Measurements from ENCODE around the gene PTH1R. TPM values are rescaled to one million over a fixed set of nuclear protein-coding genes. Genes with fewer than 3 reads are reported as not detected.
A peak's percentile ranks its signal among the peaks of the same experiment; 100 is the strongest.

PTH1R gene
- total RNA-seq, 1 donor from 2014 or later = 6.5 TPM

GRCh38 chr3:46930945-46931403, 53.5 kb downstream of the PTH1R start:
- DNase-seq = no peak

GRCh38 chr3:46931631-46932331, 54.3 kb downstream of the PTH1R start:
- peak; percentile 54 for DNase-seq

- no peak for DNase-seq
These were observed 55.1 kb downstream of the PTH1R start for GRCh38 chr3:46932455-46933225.

GRCh38 chr3:46933261-46933660, 55.7 kb downstream of the PTH1R start:
- no peak for DNase-seq

GRCh38 chr3:46934072-46934471, 56.6 kb downstream of the PTH1R start:
- DNase-seq = peak; percentile 85

- peak; percentile 91 for DNase-seq
These were observed 57.1 kb downstream of the PTH1R start for GRCh38 chr3:46934498-46935167.

- peak; percentile 94 for DNase-seq
These were observed 57.8 kb downstream of the PTH1R start for GRCh38 chr3:46935168-46935858.

- no peak for DNase-seq
These were observed 58.6 kb downstream of the PTH1R start for GRCh38 chr3:46935989-46936558.

GRCh38 chr3:46936733-46937250, 59.3 kb downstream of the PTH1R start:
- DNase-seq = no peak

- DNase-seq = no peak
These were observed 60.6 kb downstream of the PTH1R start for GRCh38 chr3:46938118-46938517.

- no peak for DNase-seq
These were observed 62.3 kb downstream of the PTH1R start for GRCh38 chr3:46939578-46940445.

- no peak for DNase-seq
These were observed 64.6 kb downstream of the PTH1R start for GRCh38 chr3:46942076-46942475.

GRCh38 chr3:46942481-46943236, 65.1 kb downstream of the PTH1R start:
- DNase-seq = no peak

GRCh38 chr3:46943237-46944187, 66.0 kb downstream of the PTH1R start:
- DNase-seq = no peak

- DNase-seq = no peak
These were observed 66.7 kb downstream of the PTH1R start for GRCh38 chr3:46944191-46944590.

GRCh38 chr3:46946416-46946815, 68.9 kb downstream of the PTH1R start:
- no peak for DNase-seq

- DNase-seq = no peak
These were observed 69.5 kb downstream of the PTH1R start for GRCh38 chr3:46946856-46947545.

- no peak for DNase-seq
These were observed 70.0 kb downstream of the PTH1R start for GRCh38 chr3:46947546-46947901.

Data from tongue (tissue), 2 donors.